Cortex of kidney (tissue), 1 donor: Measurements from ENCODE around the gene HIVEP3.

ENCODE experiments used
- DNase-seq: peaks from one replicate; lab custom pipeline; 2025; lab: John Stamatoyannopoulos, UW

Gene HIVEP3

GRCh38 chr1:41481109-41481775, 437.5 kb downstream of the HIVEP3 start:
- no peak for DNase-seq

- DNase-seq, result no peak
Observed at GRCh38 chr1:41480204-41481108, 438.3 kb downstream of the HIVEP3 start.

- DNase-seq, result no peak
Observed at GRCh38 chr1:41479808-41480160, 438.9 kb downstream of the HIVEP3 start.

- DNase-seq, result no peak
Observed at GRCh38 chr1:41479000-41479807, 439.5 kb downstream of the HIVEP3 start.

GRCh38 chr1:41478118-41478748, 440.5 kb downstream of the HIVEP3 start:
- no peak for DNase-seq

GRCh38 chr1:41476807-41477361, 441.8 kb downstream of the HIVEP3 start:
- DNase-seq, result no peak

- DNase-seq, result no peak
Observed at GRCh38 chr1:41475859-41476567, 442.7 kb downstream of the HIVEP3 start.

GRCh38 chr1:41475346-41475745, 443.4 kb downstream of the HIVEP3 start:
- no peak for DNase-seq

GRCh38 chr1:41474490-41475271, 444.0 kb downstream of the HIVEP3 start:
- DNase-seq, result no peak

GRCh38 chr1:41473738-41474362, 444.9 kb downstream of the HIVEP3 start:
- DNase-seq, result no peak

GRCh38 chr1:41471658-41472057, 447.1 kb downstream of the HIVEP3 start:
- DNase-seq, result no peak

GRCh38 chr1:41469706-41470105, 449.0 kb downstream of the HIVEP3 start:
- no peak for DNase-seq

GRCh38 chr1:41468122-41468762, 450.5 kb downstream of the HIVEP3 start:
- DNase-seq, result no peak

- DNase-seq, result no peak
Observed at GRCh38 chr1:41467673-41468072, 451.0 kb downstream of the HIVEP3 start.

- DNase-seq, result no peak
Observed at GRCh38 chr1:41466146-41466545, 452.6 kb downstream of the HIVEP3 start.

- no peak for DNase-seq
Observed at GRCh38 chr1:41465741-41466140, 453.0 kb downstream of the HIVEP3 start.

GRCh38 chr1:41464885-41465284, 453.8 kb downstream of the HIVEP3 start:
- no peak for DNase-seq

GRCh38 chr1:41463516-41463915, 455.2 kb downstream of the HIVEP3 start:
- no peak for DNase-seq

- DNase-seq, result no peak
Observed at GRCh38 chr1:41462680-41463004, 456.1 kb downstream of the HIVEP3 start.
